Measurements from ENCODE around the gene ZNF341. TPM values are rescaled to one million over a fixed set of nuclear protein-coding genes. Genes with fewer than 3 reads are reported as not detected.

Gene ZNF341
- total and polyA plus RNA-seq, 8 donors: 0.58 to 6.2 (median 1.9) TPM

GRCh38 chr20:33832103-33832804, 100.5 kb downstream of the ZNF341 start:
- Histone ChIP-seq H3K36me3 (peaks cover 0 to 13% (median 0%) of the 10 kb centered on the region in 4 donors), H3K4me3 (no peak overlapping the region), H3K9me3 (no peaks in the 10 kb centered on the region), H3K27me3 (no peaks in the 10 kb centered on the region), H3K4me1 (peaks cover 72 to 91% (median 87%) of the 10 kb centered on the region in 4 donors), H3K27ac (peak overlapping the region in 4 of 5 donors; percentile 11 to 61 (median 29))
- TF ChIP-seq, protein P1, sequence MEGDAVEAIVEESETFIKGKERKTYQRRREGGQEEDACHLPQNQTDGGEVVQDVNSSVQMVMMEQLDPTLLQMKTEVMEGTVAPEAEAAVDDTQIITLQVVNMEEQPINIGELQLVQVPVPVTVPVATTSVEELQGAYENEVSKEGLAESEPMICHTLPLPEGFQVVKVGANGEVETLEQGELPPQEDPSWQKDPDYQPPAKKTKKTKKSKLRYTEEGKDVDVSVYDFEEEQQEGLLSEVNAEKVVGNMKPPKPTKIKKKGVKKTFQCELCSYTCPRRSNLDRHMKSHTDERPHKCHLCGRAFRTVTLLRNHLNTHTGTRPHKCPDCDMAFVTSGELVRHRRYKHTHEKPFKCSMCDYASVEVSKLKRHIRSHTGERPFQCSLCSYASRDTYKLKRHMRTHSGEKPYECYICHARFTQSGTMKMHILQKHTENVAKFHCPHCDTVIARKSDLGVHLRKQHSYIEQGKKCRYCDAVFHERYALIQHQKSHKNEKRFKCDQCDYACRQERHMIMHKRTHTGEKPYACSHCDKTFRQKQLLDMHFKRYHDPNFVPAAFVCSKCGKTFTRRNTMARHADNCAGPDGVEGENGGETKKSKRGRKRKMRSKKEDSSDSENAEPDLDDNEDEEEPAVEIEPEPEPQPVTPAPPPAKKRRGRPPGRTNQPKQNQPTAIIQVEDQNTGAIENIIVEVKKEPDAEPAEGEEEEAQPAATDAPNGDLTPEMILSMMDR (IDR thresholded peaks at IDR 0.05): no peak
- no peak for TF ChIP-seq EP300 (IDR thresholded peaks at IDR 0.05)
- TF ChIP-seq POLR2A (IDR thresholded peaks at IDR 0.05): no peak
- TF ChIP-seq POLR2AphosphoS5 (IDR thresholded peaks at IDR 0.05): no peak
- intact Hi-C loops (cut with DNase I; ENCODE audit: low total_unique reads): no loop called here
- 36 to 52% (median 40%) methylated on average over 11 of the region's 11 CpGs for WGBS, 5 donors
- DNase-seq: peak in 1 of 2 donors; percentile 73

GRCh38 chr20:33833333-33833732, 101.5 kb downstream of the ZNF341 start:
- H3K27ac ChIP-seq: peak overlapping the region in 1 of 5 donors; percentile 24
- intact Hi-C loops (cut with DNase I; ENCODE audit: low total_unique reads): no loop called here
- DNase-seq: no peak

DNA sequence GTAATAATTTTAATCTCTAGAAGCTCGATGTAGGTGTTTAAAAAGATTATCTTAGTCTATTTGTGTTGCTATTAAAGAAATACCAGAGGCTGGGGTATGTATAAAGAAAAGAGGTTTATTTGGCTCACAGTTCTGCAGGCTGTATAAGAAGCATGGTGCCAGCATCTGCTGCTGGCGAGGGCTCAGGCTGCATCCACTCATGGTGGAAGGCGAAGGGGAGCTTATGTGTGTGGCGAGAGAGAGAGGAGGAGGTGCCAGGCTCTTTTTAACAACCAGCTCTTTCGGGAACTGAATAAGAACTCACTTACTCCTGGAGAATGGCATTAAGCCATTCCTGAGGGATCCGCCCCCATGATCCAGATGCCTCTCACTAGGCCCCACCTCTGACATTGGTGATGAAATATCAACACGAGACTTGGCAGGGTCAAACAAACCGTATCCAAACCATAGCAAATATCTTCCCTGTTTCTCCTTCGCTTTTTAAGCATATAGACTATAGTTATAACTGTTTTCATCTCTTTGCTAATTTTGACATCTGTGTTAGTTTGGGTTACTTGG, 103.9 kb downstream of the ZNF341 start:
- Histone ChIP-seq H3K9me3 (no peaks in the 10 kb centered on the region), H3K36me3 (peaks cover 0 to 13% (median 0%) of the 10 kb centered on the region in 4 donors), H3K4me1 (peaks cover 75 to 91% (median 87%) of the 10 kb centered on the region in 4 donors), H3K4me3 (no peak overlapping the region), H3K27me3 (no peaks in the 10 kb centered on the region), H3K27ac (peak overlapping the region in 1 of 5 donors; percentile 36)
- WGBS, 5 donors: 73 to 86% (median 82%) methylated on average over 9 of the region's 9 CpGs
- no peak for TF ChIP-seq POLR2A (IDR thresholded peaks at IDR 0.05)
- TF ChIP-seq, protein P1 (IDR thresholded peaks at IDR 0.05): no peak
- TF ChIP-seq POLR2AphosphoS5 (IDR thresholded peaks at IDR 0.05): peak in 2 of 3 donors; percentile 14 to 63
- no peak for TF ChIP-seq EP300 (IDR thresholded peaks at IDR 0.05)
- intact Hi-C loops (cut with DNase I; ENCODE audit: low total_unique reads): no loop called here
- DNase-seq: no peak

More at GRCh38 chr20:33833333-33833732, 101.5 kb downstream of the ZNF341 start:
- H3K9me3 ChIP-seq: no peaks in the 10 kb centered on the region
- no peaks in the 10 kb centered on the region for H3K27me3 ChIP-seq
- H3K36me3 ChIP-seq: peaks cover 0 to 13% (median 0%) of the 10 kb centered on the region in 4 donors
- WGBS, 5 donors: 15 to 31% (median 23%) methylated on average over 1 of the region's 1 CpG
- peaks cover 73 to 91% (median 87%) of the 10 kb centered on the region in 4 donors for H3K4me1 ChIP-seq
- TF ChIP-seq, protein P1 (IDR thresholded peaks at IDR 0.05): no peak
- TF ChIP-seq EP300 (IDR thresholded peaks at IDR 0.05) (no peak), POLR2AphosphoS5 (IDR thresholded peaks at IDR 0.05) (no peak), POLR2A (IDR thresholded peaks at IDR 0.05) (no peak)
- H3K4me3 ChIP-seq: no peak overlapping the region

GRCh38 chr20:33836277-33836676, 104.5 kb downstream of the ZNF341 start:
- DNase-seq: no peak
- no peak overlapping the region for H3K4me3 ChIP-seq
- WGBS, 5 donors: 67 to 82% (median 71%) methylated on average over 2 of the region's 2 CpGs
- no peaks in the 10 kb centered on the region for H3K27me3 ChIP-seq
- H3K4me1 ChIP-seq: peaks cover 80 to 91% (median 87%) of the 10 kb centered on the region in 4 donors
- H3K9me3 ChIP-seq: no peaks in the 10 kb centered on the region
- TF ChIP-seq, protein P1 (IDR thresholded peaks at IDR 0.05): no peak
- TF ChIP-seq POLR2AphosphoS5 (IDR thresholded peaks at IDR 0.05) (no peak), POLR2A (IDR thresholded peaks at IDR 0.05) (no peak), EP300 (IDR thresholded peaks at IDR 0.05) (no peak)
- intact Hi-C loops (cut with DNase I; ENCODE audit: low total_unique reads): no loop called here
- peaks cover 0 to 13% (median 0%) of the 10 kb centered on the region in 4 donors for H3K36me3 ChIP-seq
- peak overlapping the region in 2 of 5 donors; percentile 17 to 36 for H3K27ac ChIP-seq
